HL-60/S4 treated with phorbol 12-myristate 13-acetate at 8.2 ng/mL for 4 days and 3 days (cell line): ENCODE results near the gene NEDD9.

Source experiments
- in situ Hi-C: fragments of 300-500 bp; cut with MboI; formaldehyde crosslinking; loops from 2 replicates; pipeline ENCODE4 v1.15.0; 2022; ENCODE audit warnings: low sequenced_read_pairs

NEDD9 gene

DNA sequence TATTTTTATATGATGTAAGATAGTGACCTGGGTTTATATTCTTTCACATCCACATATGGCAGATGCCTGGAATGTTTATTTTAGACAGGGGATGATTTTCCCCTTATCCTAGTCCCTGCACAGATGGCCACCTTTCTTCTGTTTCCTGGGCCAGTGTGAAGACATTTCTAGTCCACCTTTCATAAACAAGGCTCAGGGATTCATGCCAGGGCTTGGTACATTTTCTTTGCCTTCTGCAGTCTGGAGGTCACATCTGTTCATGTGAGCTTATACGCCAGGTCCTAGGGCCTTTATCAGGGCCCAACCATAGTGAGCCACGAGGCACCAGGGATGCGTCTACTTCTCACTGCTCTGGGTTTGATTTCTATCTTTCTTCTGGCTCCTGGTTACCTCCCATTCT, 82.9 kb downstream of the NEDD9 start:
- in situ Hi-C loops = loop anchor here (10.0 kb wide), 1 partner anchor 345 kb away; no protein-coding TSS in a partner anchor

DNA sequence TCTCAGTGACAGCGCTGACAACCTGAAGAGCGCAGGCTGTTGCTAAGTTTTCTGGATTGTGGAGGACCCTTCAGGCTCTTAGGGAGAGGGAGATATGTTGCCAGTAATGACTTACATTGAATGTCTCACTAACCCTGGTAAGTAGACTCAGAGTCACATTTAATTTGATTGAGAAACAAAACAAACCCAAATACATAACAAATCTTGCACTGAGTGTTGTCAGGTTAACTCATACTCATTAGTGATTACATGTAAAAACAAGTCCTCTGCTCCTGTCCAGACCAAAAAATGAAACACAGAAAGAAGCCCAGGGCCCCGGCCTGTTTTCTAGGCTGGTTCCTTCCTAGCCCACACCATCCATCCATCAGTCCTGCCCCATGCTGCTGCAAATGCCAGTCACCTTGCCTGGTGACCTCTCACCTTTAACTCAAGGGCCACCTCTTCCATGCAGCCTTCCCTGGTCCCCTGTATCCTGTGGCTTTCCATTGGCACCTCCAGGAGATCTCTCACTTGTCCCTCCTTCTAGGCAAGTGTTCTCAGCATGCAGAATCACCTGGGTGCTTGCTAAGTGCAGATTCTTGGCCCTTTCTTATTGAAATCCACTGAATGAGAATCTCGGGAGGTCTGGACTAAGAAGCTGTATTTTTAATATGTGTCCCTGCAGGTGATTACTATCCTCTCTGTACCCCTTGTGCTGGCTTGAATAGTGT, 86.2 kb downstream of the NEDD9 start:
- in situ Hi-C loops = loop anchor here (10.0 kb wide), 1 partner anchor 349 kb away; no protein-coding TSS in a partner anchor

DNA sequence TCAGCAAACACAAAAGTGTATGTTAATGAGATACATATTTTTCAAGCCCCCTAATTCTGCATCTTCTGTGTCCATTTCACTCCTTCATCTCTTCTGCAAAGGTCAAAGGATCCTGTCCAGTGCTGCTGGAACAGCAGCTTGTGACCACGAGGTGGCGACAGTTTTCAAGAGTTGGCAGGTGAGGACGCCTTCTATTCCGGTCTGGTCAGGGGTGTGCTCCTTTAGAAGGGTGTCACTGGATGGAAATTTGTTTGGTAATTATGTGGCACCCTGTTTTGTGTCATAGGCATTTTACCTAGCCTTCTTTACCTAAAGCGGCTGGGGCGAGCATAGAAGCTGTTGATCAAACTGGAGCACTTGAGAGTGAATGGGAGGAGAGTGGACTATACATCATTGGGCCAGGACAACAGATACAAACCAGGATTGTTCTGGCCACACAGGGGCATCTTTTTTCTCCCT, 88.0 kb downstream of the NEDD9 start:
- in situ Hi-C loops = loop anchor here (10.0 kb wide), 1 partner anchor 350 kb away; no protein-coding TSS in a partner anchor

DNA sequence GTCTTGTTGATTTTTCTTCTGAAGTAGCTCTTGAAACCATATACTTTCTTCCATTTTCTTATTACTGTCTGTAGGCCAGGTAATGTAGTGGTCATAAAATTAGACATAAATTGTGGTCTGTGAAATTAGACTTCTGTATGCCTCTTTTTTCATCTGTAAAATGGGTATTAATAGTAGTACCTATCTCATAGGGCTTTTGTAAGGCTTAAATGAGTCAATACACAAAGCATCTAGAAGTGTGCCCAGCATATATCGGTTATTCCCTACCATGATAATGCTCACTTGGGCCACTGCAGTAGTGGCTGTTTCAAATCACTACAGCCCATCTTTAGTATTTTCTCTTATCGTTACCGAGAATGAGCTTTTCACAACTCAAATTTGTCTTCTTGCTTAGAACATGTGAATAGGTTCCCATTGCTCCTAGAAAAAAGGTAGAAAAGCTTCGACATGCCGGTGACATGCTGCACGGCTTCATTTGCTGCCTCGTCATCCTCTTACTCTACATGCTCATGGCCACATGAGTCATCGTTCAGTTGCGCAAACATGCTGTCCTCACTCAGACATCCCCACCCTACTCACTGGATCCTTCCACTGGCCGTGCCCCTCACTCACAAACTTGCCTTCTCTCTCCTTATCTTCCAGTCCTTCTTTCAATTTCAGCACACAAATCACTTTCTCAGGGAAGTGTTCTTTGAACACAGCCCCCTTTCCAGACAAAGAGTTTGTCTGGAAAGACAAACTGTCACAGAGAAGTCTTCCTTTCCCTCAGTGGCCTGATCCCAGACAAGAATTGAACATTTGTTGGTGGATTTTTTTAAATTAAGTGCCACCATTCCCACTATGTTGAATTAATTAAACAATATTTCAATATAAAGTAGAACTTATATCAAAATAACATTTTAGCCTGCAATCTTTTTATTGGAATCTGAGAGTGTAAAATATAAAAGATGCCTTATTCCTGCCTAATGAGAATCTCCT, 88.8 kb downstream of the NEDD9 start:
- in situ Hi-C loops = loop anchor here (10.0 kb wide), 1 partner anchor 351 kb away; no protein-coding TSS in a partner anchor

DNA sequence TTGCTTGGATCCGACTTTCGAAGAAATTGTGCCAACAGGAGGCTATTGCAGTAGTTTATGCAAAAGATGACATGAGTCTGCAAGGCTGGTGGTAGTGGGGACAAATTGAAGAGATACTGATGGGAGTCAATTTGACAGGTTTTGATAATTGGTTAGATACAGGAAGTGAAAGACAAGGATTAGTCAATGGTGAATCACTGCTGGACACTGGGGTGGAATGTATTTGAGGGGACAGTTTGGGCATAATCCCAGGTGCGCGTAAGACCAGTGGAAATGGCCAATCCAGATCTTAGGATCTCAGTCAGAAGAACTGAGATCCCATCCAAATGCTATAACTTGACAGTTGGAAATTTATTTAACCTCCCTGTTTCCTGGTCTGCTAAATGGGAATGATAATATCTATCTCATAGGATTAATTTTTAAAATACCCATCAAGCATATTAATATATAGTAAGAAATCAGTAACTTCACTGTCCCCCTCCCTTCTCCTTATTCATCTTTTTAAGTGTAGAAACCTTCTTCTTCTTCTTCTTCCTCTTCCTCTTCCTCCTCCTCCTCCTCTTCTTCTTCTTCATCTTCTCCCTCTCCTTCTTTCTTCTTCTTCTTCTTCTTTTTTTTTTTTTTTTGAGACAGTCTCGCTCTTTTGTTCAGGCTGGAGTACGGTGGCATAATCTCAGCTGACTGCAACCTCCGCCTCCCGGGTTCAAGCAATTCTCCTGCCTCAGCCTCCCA, 90.0 kb downstream of the NEDD9 start:
- in situ Hi-C loops = loop anchor here (10.0 kb wide), 1 partner anchor 352 kb away; no protein-coding TSS in a partner anchor

DNA sequence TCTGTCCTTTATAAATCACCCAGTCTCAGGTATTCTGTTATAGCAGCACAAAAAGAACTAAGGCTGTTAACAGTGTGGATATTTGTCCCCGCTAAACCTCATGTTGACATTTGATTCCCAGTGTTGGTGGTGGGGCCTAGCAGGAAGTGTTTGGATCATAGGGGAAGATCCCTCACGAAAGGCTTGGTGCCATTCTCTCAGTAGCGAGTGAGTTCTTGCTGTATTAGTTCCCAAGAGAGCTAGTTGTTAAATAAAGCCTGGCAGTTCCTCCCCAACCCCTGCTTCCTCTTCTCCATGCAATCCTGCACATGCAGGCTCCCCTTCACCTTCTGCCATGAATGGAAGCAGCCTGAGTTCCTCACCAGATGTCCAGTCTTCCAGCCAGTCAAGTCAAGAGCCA, 91.2 kb downstream of the NEDD9 start:
- in situ Hi-C loops = loop anchor here (10.0 kb wide), 1 partner anchor 354 kb away; no protein-coding TSS in a partner anchor

DNA sequence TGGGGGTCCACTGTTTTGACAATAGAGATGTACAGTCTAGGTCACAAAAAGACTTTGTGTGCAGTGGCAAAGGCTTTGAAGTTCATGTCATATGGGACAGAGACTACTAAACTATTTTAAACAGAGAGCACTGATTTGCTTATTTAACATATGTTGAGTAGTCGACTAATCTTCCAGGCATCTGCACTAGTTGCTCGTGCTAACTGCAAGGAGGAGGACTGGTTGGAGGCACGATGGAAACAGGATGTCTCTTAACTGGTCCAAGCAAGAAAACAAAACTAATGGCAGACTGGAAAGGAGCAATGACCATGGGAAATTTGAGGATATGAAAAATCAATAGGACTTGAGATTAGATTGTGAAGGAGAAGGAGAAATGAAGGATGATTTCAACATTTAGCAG, 92.4 kb downstream of the NEDD9 start:
- in situ Hi-C loops = loop anchor here (10.0 kb wide), 1 partner anchor 355 kb away; no protein-coding TSS in a partner anchor

DNA sequence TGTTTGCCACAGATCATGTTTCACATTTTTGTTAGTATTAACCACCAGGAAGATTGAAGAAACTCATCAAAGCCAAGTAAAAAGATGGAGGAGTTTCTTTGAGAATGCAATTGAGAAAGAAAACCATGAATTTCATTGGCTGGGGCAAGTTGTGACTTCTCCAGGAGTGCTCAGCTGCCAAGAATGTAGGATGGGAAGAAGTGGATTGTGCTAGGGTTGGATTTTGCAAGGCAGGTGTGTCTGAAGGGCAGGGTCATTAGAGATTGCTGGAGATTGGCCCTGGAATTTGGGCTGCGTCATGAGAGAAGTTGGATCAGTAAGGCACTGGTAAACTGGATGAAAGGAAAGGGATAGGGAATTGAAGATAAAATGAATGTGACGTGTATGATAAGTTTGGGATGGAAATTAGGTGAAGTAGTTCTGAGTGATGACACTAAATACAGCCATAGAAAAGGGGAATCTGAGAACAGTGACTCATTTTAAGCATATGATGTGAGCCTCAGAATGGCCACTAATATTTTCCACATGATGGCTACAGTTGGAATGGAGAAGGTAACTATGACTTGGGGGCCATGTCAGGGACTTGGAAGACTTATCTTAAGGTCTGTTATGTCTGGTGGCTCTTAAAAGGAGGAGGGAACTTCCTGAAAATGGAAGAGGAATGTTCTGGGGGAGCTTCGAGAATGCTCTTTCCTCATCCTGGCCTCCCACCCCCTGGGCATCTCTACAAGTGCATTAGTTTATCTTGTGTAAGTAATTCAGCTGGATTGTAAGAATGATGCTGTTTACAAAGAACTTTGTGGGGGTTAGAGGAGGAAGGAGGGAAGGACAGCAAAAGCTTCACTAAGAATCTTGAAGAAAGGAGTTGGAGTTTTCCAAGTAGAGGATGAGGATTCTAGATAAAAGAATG, 93.2 kb downstream of the NEDD9 start:
- in situ Hi-C loops = no loop called here

DNA sequence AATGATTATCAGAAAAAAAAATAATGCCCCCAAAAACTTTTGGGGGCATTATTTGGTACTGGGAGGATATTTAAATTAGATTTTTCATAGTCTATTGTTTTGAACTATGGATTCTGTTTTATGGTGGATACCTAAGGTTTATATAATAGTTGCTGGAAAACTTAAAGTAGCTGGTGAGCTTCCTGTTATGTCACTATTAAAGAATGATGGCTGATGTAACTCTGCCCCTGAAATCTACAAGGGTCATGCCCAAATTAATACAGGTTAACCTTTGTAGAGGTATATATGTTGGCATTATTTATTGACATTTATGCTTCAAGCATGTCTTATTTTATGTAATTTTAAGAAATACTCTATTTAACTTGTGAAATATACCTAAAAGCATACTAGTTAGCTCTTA, 95.7 kb downstream of the NEDD9 start:
- in situ Hi-C loops = no loop called here
